ENCODE data around the gene PTPRC. TPM values are rescaled to one million over a fixed set of nuclear protein-coding genes. Genes with fewer than 3 reads are reported as not detected.
A peak's percentile ranks its signal among the peaks of the same experiment; 100 is the strongest.

Gene PTPRC
- total RNA-seq, 3 donors from 2014 or later (not counting 1 experiment from before 2014, with no cell fraction given) = 1,142 to 1,334 (median 1,200) TPM

- Mint-ChIP-seq H3K9me3 (peaks cover 0 to 2% of the 10 kb centered on the region in 2 donors), H3K4me3 (peak overlapping the region; percentile 76), H3K36me3 (peaks cover 19% of the 10 kb centered on the region), H3K27me3 (ENCODE audit: low read depth in 2 of 2) (no peaks in the 10 kb centered on the region), H3K27ac (peak overlapping the region; percentile 79 to 90), H3K4me1 (peaks cover 71 to 73% of the 10 kb centered on the region in 2 donors)
- ATAC-seq = peak; percentile 77 to 86 (median 85)
- peak in 1 of 2 donors; percentile 54 for DNase-seq
- peak overlapping the region; percentile 72 for H3K27ac ChIP-seq (ENCODE audit: low read length)
- WGBS (ENCODE audit: insufficient coverage) = 66% methylated on average over 5 of the region's 7 CpGs
- intact Hi-C loops (cut with micrococcal nuclease) = loop anchor here (5.0 kb wide), 1 partner anchor 41 kb away; no protein-coding TSS in a partner anchor
- H3K9me3 ChIP-seq (ENCODE audit: control insufficient read depth, insufficient read depth, low read length) = no peaks in the 10 kb centered on the region
- peaks cover 17% of the 10 kb centered on the region for H3K4me1 ChIP-seq (ENCODE audit: control insufficient read depth, insufficient read depth, low read length)
- peak overlapping the region; percentile 19 for H3K4me3 ChIP-seq (ENCODE audit: low read length)
- no peaks in the 10 kb centered on the region for H3K36me3 ChIP-seq (ENCODE audit: control insufficient read depth, insufficient read depth, low read length)
- H3K27me3 ChIP-seq (ENCODE audit: control insufficient read depth, insufficient read depth, low read length) = no peaks in the 10 kb centered on the region
- no peak for TF ChIP-seq CTCF (IDR thresholded peaks at IDR 0.05)
Observed at GRCh38 chr1:198597690-198598430, 41.0 kb upstream of the PTPRC start.

- peaks cover 0 to 2% of the 10 kb centered on the region in 2 donors for H3K9me3 Mint-ChIP-seq
Observed at GRCh38 chr1:198598796-198599321, 40.0 kb upstream of the PTPRC start.

GRCh38 chr1:198599749-198600148 is 39.1 kb upstream of the PTPRC start:
- peaks cover 67 to 71% of the 10 kb centered on the region in 2 donors for H3K4me1 Mint-ChIP-seq
- DNase-seq (no peak), ATAC-seq (no peak)
- no peak for TF ChIP-seq CTCF (IDR thresholded peaks at IDR 0.05)
- Histone ChIP-seq H3K9me3 (ENCODE audit: control insufficient read depth, insufficient read depth, low read length) (no peaks in the 10 kb centered on the region), H3K36me3 (ENCODE audit: control insufficient read depth, insufficient read depth, low read length) (no peaks in the 10 kb centered on the region), H3K4me3 (ENCODE audit: low read length) (no peak overlapping the region), H3K27ac (ENCODE audit: low read length) (peak overlapping the region; percentile 72), H3K4me1 (ENCODE audit: control insufficient read depth, insufficient read depth, low read length) (peaks cover 17% of the 10 kb centered on the region), H3K27me3 (ENCODE audit: control insufficient read depth, insufficient read depth, low read length) (no peaks in the 10 kb centered on the region)
- intact Hi-C loops (cut with micrococcal nuclease) = loop anchor here (5.0 kb wide), 1 partner anchor 42 kb away; no protein-coding TSS in a partner anchor
- no peak overlapping the region for H3K4me3 Mint-ChIP-seq
- peaks cover 0 to 2% of the 10 kb centered on the region in 2 donors for H3K9me3 Mint-ChIP-seq
- no peaks in the 10 kb centered on the region for H3K27me3 Mint-ChIP-seq (ENCODE audit: low read depth in 2 of 2)
- 96% methylated on average over 2 of the region's 2 CpGs for WGBS (ENCODE audit: insufficient coverage)
- H3K36me3 Mint-ChIP-seq = peaks cover 14% of the 10 kb centered on the region
- peak overlapping the region; percentile 79 to 90 for H3K27ac Mint-ChIP-seq

More at GRCh38 chr1:198598796-198599321, 40.0 kb upstream of the PTPRC start:
- Histone ChIP-seq H3K27me3 (ENCODE audit: control insufficient read depth, insufficient read depth, low read length) (no peaks in the 10 kb centered on the region), H3K27ac (ENCODE audit: low read length) (peak overlapping the region; percentile 72), H3K4me3 (ENCODE audit: low read length) (peak overlapping the region; percentile 19), H3K4me1 (ENCODE audit: control insufficient read depth, insufficient read depth, low read length) (peaks cover 17% of the 10 kb centered on the region), H3K36me3 (ENCODE audit: control insufficient read depth, insufficient read depth, low read length) (no peaks in the 10 kb centered on the region), H3K9me3 (ENCODE audit: control insufficient read depth, insufficient read depth, low read length) (no peaks in the 10 kb centered on the region)
- H3K36me3 Mint-ChIP-seq = peaks cover 19% of the 10 kb centered on the region
- no peak for TF ChIP-seq CTCF (IDR thresholded peaks at IDR 0.05)
- peak in 1 of 2 donors; percentile 34 for DNase-seq
- no peaks in the 10 kb centered on the region for H3K27me3 Mint-ChIP-seq (ENCODE audit: low read depth in 2 of 2)
- 38% methylated on average over 6 of the region's 6 CpGs for whole genome bisulfite sequencing (ENCODE audit: insufficient coverage)
- ATAC-seq = peak; percentile 51 to 61 (median 61)
- peak overlapping the region; percentile 79 to 90 for H3K27ac Mint-ChIP-seq
- intact Hi-C loops (cut with micrococcal nuclease) = loop anchor here (5.0 kb wide), 1 partner anchor 42 kb away; no protein-coding TSS in a partner anchor
- H3K4me1 Mint-ChIP-seq = peaks cover 71 to 73% of the 10 kb centered on the region in 2 donors
- peak overlapping the region; percentile 76 for H3K4me3 Mint-ChIP-seq

Measured in natural killer cell (primary cell).